ENCODE data around the gene KLHL10. TPM values are rescaled to one million over a fixed set of nuclear protein-coding genes. Genes with fewer than 3 reads are reported as not detected.

KLHL10 gene
- total and polyA plus RNA-seq, 2 of the 13 experiments (the other 11 are each of a cell fraction or from before 2014, with no cell fraction given), result 0.04 to 0.08 TPM

DNA sequence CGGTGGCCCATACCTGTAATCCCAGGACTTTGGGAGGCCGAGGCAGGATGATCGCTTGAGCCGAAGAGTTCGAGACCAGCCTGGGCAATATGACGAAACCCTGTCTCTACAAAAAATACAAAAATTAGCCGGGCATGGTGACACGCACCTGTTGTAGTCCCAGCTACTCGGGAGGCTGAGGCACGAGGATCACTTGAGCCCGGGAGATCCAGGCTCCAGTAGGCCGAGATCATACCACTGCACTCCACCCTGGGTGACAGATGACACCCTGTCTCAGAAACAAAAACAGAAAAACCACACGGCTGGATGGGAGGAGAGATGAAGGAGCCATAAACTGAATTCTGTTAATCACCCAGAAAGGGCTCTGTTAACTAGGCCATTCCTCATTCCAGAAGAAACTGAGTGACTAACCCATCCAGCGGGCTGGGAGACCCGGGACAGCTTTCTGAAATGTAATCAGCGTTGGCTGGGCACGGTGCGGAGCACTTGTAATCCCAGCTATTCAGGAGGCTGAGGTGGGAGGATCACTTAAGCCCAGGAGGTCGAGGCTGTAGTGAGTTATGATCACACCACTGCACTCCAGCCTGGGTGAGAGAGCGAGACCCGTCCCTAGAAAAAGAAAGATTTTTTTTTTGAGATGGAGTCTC, 952 bp upstream of the KLHL10 start (continued):
- TF ChIP-seq, protein P1, sequence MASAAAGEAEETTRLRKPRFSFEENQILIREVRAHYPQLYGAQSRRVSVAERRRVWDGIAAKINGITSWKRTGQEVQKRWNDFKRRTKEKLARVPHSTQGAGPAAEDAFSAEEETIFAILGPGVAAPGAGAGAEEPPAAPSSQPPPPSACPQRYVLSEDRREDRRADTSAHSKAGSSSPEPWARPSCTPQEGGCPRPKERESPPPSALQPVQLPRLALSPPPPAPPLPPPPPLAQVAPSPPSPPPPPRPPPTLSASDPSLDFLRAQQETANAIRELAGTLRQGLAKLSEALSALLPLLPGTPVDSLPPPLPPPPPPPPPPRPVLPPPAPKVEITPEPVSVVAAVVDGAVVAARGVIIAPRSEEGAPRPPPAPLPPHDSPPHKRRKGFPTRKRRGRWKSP (CRISPR knock-in tag; IDR thresholded peaks at IDR 0.05), result 0 out of 2 replicates have a peak, but pooled peaks have one; percentile 56
- TF ChIP-seq SAFB2 (CRISPR knock-in tag; IDR thresholded peaks at IDR 0.05; ENCODE audit: borderline replicate concordance, low read depth) (0 out of 2 replicates have a peak, but pooled peaks have one; percentile 33), ZNF605 (CRISPR knock-in tag; IDR thresholded peaks at IDR 0.05) (peak; percentile 65; the same call in 1 of the 2 replicates), ZNF75D (CRISPR knock-in tag; IDR thresholded peaks at IDR 0.05; ENCODE audit: borderline replicate concordance) (0 out of 2 replicates have a peak, but pooled peaks have one; percentile 26), TEAD3 (CRISPR knock-in tag; optimal IDR thresholded peaks at IDR 0.05; ENCODE audit: borderline replicate concordance) (no peak)
- TF ChIP-seq, protein P2, sequence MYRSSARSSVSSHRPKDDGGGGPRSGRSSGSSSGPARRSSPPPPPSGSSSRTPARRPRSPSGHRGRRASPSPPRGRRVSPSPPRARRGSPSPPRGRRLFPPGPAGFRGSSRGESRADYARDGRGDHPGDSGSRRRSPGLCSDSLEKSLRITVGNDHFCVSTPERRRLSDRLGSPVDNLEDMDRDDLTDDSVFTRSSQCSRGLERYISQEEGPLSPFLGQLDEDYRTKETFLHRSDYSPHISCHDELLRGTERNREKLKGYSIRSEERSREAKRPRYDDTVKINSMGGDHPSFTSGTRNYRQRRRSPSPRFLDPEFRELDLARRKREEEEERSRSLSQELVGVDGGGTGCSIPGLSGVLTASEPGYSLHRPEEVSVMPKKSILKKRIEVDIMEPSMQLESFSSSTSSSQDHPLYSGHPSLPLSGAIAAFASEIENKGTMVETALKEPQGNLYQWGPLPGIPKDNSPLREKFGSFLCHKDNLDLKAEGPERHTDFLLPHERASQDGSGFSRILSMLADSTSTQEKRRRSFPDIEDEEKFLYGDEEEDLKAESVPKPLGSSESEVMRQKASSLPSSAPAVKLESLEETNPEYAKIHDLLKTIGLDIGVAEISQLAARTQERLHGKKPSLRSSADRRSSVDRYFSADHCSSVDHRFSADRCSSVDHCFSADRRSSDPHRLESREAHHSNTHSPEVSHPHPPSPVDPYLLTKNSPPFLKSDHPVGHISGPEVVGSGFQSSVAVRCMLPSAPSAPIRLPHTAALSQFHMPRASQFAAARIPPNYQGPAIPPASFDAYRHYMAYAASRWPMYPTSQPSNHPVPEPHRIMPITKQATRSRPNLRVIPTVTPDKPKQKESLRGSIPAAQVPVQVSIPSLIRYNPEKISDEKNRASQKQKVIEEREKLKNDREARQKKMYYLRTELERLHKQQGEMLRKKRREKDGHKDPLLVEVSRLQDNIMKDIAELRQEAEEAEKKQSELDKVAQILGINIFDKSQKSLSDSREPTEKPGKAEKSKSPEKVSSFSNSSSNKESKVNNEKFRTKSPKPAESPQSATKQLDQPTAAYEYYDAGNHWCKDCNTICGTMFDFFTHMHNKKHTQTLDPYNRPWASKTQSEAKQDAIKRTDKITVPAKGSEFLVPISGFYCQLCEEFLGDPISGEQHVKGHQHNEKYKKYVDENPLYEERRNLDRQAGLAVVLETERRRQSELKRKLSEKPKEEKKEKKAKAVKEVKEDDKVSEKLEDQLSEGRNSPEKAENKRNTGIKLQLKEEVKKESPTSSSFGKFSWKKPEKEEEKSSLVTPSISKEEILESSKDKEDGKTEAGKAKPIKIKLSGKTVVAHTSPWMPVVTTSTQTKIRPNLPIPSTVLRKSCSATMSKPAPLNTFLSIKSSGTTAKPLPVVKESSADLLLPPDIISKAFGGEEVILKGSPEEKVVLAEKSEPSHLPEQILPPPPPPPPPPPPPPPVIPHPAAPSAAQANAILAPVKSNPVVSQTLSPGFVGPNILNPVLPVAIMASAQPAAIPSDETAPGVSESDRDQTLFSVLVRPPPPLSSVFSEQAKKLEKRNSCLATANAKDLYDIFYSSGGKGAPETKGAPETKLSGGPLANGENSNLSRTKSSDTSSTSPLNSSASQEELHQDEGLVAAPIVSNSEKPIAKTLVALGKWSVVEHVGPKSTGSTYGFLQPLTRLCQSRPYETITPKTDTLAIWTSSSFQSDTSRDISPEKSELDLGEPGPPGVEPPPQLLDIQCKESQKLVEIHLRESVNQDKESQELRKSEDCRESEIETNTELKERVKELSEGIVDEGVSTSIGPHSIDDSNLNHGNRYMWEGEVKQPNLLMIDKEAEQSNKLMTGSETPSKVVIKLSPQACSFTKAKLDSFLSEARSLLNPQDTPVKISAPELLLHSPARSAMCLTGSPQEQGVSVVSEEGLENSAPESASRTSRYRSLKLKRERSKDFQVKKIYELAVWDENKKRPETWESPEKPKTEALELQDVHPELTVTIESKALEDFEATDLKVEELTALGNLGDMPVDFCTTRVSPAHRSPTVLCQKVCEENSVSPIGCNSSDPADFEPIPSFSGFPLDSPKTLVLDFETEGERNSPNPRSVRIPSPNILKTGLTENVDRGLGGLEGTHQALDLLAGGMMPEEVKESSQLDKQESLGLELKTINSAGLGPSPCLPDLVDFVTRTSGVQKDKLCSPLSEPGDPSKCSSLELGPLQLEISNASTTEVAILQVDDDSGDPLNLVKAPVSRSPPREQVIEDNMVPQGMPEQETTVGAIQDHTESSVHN (CRISPR knock-in tag; IDR thresholded peaks at IDR 0.05), result peak; percentile 70; the same call in 1 of the 2 replicates
- TF ChIP-seq, protein P3, sequence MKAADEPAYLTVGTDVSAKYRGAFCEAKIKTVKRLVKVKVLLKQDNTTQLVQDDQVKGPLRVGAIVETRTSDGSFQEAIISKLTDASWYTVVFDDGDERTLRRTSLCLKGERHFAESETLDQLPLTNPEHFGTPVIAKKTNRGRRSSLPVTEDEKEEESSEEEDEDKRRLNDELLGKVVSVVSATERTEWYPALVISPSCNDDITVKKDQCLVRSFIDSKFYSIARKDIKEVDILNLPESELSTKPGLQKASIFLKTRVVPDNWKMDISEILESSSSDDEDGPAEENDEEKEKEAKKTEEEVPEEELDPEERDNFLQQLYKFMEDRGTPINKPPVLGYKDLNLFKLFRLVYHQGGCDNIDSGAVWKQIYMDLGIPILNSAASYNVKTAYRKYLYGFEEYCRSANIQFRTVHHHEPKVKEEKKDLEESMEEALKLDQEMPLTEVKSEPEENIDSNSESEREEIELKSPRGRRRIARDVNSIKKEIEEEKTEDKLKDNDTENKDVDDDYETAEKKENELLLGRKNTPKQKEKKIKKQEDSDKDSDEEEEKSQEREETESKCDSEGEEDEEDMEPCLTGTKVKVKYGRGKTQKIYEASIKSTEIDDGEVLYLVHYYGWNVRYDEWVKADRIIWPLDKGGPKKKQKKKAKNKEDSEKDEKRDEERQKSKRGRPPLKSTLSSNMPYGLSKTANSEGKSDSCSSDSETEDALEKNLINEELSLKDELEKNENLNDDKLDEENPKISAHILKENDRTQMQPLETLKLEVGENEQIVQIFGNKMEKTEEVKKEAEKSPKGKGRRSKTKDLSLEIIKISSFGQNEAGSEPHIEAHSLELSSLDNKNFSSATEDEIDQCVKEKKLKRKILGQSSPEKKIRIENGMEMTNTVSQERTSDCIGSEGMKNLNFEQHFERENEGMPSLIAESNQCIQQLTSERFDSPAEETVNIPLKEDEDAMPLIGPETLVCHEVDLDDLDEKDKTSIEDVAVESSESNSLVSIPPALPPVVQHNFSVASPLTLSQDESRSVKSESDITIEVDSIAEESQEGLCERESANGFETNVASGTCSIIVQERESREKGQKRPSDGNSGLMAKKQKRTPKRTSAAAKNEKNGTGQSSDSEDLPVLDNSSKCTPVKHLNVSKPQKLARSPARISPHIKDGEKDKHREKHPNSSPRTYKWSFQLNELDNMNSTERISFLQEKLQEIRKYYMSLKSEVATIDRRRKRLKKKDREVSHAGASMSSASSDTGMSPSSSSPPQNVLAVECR (CRISPR knock-in tag; IDR thresholded peaks at IDR 0.05; ENCODE audit: borderline replicate concordance), result no peak
- TF ChIP-seq, protein P4, sequence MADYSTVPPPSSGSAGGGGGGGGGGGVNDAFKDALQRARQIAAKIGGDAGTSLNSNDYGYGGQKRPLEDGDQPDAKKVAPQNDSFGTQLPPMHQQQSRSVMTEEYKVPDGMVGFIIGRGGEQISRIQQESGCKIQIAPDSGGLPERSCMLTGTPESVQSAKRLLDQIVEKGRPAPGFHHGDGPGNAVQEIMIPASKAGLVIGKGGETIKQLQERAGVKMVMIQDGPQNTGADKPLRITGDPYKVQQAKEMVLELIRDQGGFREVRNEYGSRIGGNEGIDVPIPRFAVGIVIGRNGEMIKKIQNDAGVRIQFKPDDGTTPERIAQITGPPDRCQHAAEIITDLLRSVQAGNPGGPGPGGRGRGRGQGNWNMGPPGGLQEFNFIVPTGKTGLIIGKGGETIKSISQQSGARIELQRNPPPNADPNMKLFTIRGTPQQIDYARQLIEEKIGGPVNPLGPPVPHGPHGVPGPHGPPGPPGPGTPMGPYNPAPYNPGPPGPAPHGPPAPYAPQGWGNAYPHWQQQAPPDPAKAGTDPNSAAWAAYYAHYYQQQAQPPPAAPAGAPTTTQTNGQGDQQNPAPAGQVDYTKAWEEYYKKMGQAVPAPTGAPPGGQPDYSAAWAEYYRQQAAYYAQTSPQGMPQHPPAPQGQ (CRISPR knock-in tag; IDR thresholded peaks at IDR 0.05; ENCODE audit: borderline replicate concordance), result 0 out of 2 replicates have a peak, but pooled peaks have one; percentile 17
- TF ChIP-seq, protein P5, sequence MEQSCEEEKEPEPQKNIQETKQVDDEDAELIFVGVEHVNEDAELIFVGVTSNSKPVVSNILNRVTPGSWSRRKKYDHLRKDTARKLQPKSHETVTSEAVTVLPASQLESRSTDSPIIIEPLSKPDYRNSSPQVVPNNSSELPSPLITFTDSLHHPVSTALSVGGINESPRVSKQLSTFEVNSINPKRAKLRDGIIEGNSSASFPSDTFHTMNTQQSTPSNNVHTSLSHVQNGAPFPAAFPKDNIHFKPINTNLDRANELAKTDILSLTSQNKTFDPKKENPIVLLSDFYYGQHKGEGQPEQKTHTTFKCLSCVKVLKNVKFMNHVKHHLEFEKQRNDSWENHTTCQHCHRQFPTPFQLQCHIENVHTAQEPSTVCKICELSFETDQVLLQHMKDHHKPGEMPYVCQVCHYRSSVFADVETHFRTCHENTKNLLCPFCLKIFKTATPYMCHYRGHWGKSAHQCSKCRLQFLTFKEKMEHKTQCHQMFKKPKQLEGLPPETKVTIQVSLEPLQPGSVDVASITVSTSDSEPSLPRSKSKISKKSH (CRISPR knock-in tag; IDR thresholded peaks at IDR 0.05; ENCODE audit: borderline replicate concordance), result no peak
